ENCODE measurements around the gene RORB.

GRCh38 chr9:74494490-74494889 lies 2.6 kb upstream of the RORB start:
- TF ChIP-seq CTCF (IDR thresholded peaks at IDR 0.05) (no peak), POLR2A (IDR thresholded peaks at IDR 0.05) (no peak), POLR2AphosphoS5 (IDR thresholded peaks at IDR 0.05; ENCODE audit: insufficient read depth in 1 of 2, low read depth in 1 of 2) (no peak)

Data from vagina (tissue), 2 donors.